Chondrocyte (in vitro differentiated cells): Measurements from ENCODE around the gene TSC1. TPM values are rescaled to one million over a fixed set of nuclear protein-coding genes. Genes with fewer than 3 reads are reported as not detected.

ENCODE experiments used
- DNase-seq: peaks from one replicate; pipeline ENCODE4 v3.0.0; 2021; ENCODE audit warnings: mixed read lengths, low spot score
- H3K27ac Mint-ChIP-seq: one replicate; pipeline ENCODE4 v1.8.0; 2021; ENCODE audit warnings: mild to moderate bottlenecking, moderate library complexity, mixed read lengths; ENCODE audit not compliant: unreplicated experiment
- H3K27me3 Mint-ChIP-seq: 2 replicates; pipeline ENCODE4 v1.8.0; 2021; ENCODE audit warnings: low read depth, mixed read lengths
- H3K36me3 Mint-ChIP-seq: 2 replicates; pipeline ENCODE4 v1.8.0; 2021; ENCODE audit warnings: low read depth, mixed read lengths
- H3K4me1 Mint-ChIP-seq: 2 replicates; pipeline ENCODE4 v1.8.0; 2021; ENCODE audit warnings: low read depth, mild to moderate bottlenecking, mixed read lengths
- H3K4me3 Mint-ChIP-seq: one replicate; pipeline ENCODE4 v1.8.0; 2021; ENCODE audit warnings: mild to moderate bottlenecking, moderate library complexity, mixed read lengths; ENCODE audit not compliant: unreplicated experiment
- H3K9me3 Mint-ChIP-seq: 2 replicates; pipeline ENCODE4 v1.8.0; 2021; ENCODE audit warnings: low read depth, mixed read lengths
- total RNA-seq: library from RNA; stranded (reverse); gene quantifications from 3 replicates; pipeline ENCODE4 v1.2.1, GENCODE V29; 2021
- TF ChIP-seq, protein P1 (sequence below): fragments of 200-600 bp; sonication (generic); IDR thresholded peaks from 2 replicates; pipeline ENCODE4 v1.5.0; 2021; ENCODE audit warnings: antibody characterized with exemption, mild to moderate bottlenecking, moderate library complexity

Gene TSC1
- total RNA-seq, 1 donor from 2014 or later, result 42.5 TPM

DNA sequence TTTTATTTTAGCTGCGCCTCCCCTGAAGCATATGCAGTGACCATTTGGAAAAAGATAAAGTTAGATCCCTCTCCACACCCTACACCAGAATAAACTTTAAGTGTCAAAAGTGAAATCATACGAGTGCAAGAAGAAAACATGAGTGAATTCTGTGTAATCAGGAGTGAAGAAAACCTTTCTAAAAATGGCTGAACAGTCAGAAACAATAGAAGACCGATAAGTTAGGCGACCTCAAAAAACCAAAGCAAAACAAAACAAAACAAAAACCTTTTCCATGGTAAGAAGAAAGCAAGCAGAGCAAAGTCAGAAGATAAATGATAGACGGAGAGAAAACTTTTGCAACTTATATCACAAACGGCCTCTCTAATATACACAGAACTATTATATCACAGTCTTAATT is 16.6 kb upstream of the TSC1 start:
- H3K4me3 Mint-ChIP-seq, result no peak overlapping the region
- H3K27ac Mint-ChIP-seq, result no peak overlapping the region
- H3K4me1 Mint-ChIP-seq, result no peaks in the 10 kb centered on the region
- TF ChIP-seq, protein P1, sequence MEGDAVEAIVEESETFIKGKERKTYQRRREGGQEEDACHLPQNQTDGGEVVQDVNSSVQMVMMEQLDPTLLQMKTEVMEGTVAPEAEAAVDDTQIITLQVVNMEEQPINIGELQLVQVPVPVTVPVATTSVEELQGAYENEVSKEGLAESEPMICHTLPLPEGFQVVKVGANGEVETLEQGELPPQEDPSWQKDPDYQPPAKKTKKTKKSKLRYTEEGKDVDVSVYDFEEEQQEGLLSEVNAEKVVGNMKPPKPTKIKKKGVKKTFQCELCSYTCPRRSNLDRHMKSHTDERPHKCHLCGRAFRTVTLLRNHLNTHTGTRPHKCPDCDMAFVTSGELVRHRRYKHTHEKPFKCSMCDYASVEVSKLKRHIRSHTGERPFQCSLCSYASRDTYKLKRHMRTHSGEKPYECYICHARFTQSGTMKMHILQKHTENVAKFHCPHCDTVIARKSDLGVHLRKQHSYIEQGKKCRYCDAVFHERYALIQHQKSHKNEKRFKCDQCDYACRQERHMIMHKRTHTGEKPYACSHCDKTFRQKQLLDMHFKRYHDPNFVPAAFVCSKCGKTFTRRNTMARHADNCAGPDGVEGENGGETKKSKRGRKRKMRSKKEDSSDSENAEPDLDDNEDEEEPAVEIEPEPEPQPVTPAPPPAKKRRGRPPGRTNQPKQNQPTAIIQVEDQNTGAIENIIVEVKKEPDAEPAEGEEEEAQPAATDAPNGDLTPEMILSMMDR, result no peak
- DNase-seq, result no peak
- H3K27me3 Mint-ChIP-seq, result peaks cover 21% of the 10 kb centered on the region
- peaks cover 11% of the 10 kb centered on the region for H3K9me3 Mint-ChIP-seq
- H3K36me3 Mint-ChIP-seq, result peaks cover 3% of the 10 kb centered on the region

DNA sequence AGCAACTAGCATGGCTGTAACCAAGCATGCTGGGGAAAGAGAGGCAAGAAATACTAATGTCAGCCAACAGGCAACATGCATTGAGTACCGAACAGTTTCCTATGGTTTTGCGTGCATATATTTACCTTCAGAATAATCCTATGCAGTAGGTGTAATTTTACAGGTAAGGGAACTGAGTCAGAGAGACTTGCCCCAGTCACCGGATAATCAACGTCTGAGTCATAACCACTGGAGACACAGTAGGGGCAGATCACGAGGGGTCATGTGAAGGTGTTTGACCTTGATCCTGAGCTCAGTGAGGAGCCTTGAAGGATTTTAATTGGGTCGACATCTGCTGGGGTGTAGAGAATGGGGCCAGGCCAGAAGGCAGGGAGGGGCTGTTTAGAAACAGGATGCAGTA is 13.4 kb upstream of the TSC1 start:
- no peak for DNase-seq
- Mint-ChIP-seq H3K4me1 (no peaks in the 10 kb centered on the region), H3K36me3 (peaks cover 3% of the 10 kb centered on the region), H3K4me3 (no peak overlapping the region), H3K27ac (no peak overlapping the region), H3K9me3 (peaks cover 17% of the 10 kb centered on the region), H3K27me3 (peaks cover 19% of the 10 kb centered on the region)
- TF ChIP-seq, protein P1, result no peak

DNA sequence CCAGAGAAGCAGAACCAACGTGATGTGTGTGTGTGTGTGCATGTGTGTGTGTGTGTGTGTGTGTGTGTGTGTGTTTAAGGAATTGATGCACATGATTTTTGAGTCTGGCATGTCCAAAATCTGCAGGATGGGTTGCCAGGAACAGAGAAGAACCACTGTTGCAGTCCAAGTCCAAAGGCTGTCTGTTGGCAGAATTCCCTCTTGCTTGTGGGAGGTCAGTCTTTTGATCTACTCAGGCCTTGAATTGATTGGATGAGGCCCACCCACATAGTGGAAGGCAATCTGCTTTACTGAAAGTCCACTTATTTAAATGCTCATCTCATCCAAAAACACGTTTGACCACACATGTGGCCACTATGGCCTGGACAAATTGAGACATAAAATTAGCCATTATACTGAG is 11.4 kb upstream of the TSC1 start:
- peaks cover 17% of the 10 kb centered on the region for H3K9me3 Mint-ChIP-seq

DNA sequence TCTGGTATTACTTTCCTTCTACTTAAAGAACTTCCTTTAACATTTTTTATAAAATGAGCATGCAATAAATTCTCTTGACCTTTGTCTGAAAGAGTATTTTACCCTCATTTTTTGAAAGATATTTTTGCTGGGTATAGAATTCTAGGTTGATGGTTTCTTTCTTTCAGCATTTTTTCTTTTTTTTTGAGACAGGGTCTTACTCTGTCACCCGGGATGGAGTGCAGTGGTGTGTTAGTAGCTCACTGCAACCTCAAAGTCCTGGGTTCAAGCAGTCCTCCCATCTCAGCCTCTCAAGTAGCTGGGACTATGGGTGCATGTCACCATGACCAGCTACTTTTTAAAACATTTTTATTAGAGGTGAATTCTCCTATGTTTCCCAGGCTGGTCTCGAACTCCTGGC is 10.7 kb upstream of the TSC1 start:
- Mint-ChIP-seq H3K9me3 (peaks cover 17% of the 10 kb centered on the region), H3K27me3 (peaks cover 13% of the 10 kb centered on the region), H3K36me3 (peaks cover 2% of the 10 kb centered on the region), H3K4me3 (no peak overlapping the region), H3K4me1 (no peaks in the 10 kb centered on the region), H3K27ac (no peak overlapping the region)
- TF ChIP-seq, protein P1, result no peak
- DNase-seq, result no peak

More for the DNA sequence above, 11.4 kb upstream of the TSC1 start:
- TF ChIP-seq, protein P1, result no peak
- no peaks in the 10 kb centered on the region for H3K4me1 Mint-ChIP-seq
- peaks cover 15% of the 10 kb centered on the region for H3K27me3 Mint-ChIP-seq
- peaks cover 2% of the 10 kb centered on the region for H3K36me3 Mint-ChIP-seq
- DNase-seq, result no peak
- no peak overlapping the region for H3K4me3 Mint-ChIP-seq
- no peak overlapping the region for H3K27ac Mint-ChIP-seq

DNA sequence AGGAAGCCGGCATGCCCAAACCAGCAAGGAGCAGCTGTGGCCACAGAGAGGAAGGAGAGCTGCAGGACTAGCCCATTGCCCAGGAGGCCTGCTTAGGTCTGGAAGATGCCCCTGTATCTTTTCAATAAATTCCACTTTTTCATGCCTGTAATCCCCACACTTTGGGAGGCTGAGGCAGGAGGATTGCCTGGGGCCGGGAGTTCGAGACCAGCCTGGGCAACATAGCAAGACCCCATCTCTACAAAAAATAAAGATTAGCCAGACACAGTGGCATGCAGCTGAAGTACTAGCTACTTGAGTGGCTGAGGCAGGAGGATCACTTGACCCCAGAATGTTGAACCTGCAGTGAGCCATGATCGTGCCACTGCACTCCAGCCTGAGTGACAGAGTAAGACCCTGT is 5.3 kb upstream of the TSC1 start:
- DNase-seq, result no peak
- no peaks in the 10 kb centered on the region for H3K36me3 Mint-ChIP-seq
- no peaks in the 10 kb centered on the region for H3K9me3 Mint-ChIP-seq
- H3K4me3 Mint-ChIP-seq, result no peak overlapping the region
- H3K27me3 Mint-ChIP-seq, result peaks cover 5% of the 10 kb centered on the region
- TF ChIP-seq, protein P1, result no peak
- peaks cover 15% of the 10 kb centered on the region for H3K4me1 Mint-ChIP-seq
- H3K27ac Mint-ChIP-seq, result no peak overlapping the region
